Bronchial epithelial cell (primary cell): ENCODE measurements around the gene HACE1. TPM values are rescaled to one million over a fixed set of nuclear protein-coding genes. Genes with fewer than 3 reads are reported as not detected.

ENCODE experiments used
- DNase-seq: peaks from one replicate; pipeline ENCODE4 v3.0.0-alpha.2; 2010; ENCODE audit warnings: low read depth
- FAIRE-seq: peaks from 2 replicates; lab custom pipeline; 2011; peaks lifted over from hg19 to GRCh38; lab: Jason Lieb, UNC
- H3K27me3 ChIP-seq: 2 replicates; pipeline ENCODE4 v1.5.1; 2011; ENCODE audit warnings: low read length; ENCODE audit not compliant: control insufficient read depth, insufficient read depth
- H3K36me3 ChIP-seq: 2 replicates; pipeline ENCODE4 v1.5.1; 2011; ENCODE audit warnings: low read length; ENCODE audit not compliant: control insufficient read depth, insufficient read depth
- H3K4me3 ChIP-seq: 2 replicates; pipeline ENCODE4 v1.5.1; 2011; ENCODE audit warnings: mild to moderate bottlenecking, low read depth, low read length, control low read depth
- CTCF ChIP-seq: IDR thresholded peaks from 2 replicates; pipeline ENCODE4 v1.5.1; 2011; ENCODE audit warnings: mild to moderate bottlenecking, moderate library complexity, low read length, control low read depth, inconsistent platforms; ENCODE audit not compliant: insufficient read depth, severe bottlenecking
- total RNA-seq: library from RNA; depleted of rRNA; stranded (reverse); fragments of >200 nt; gene quantifications from 2 replicates; pipeline ENCODE4 v1.2.1, GENCODE V29; 2014

Gene HACE1
- total RNA-seq, 1 donor from 2014 or later: 14.2 TPM

- TF ChIP-seq CTCF: no peak
- Histone ChIP-seq H3K36me3 (no peaks in the 10 kb centered on the region), H3K27me3 (no peaks in the 10 kb centered on the region), H3K4me3 (no peak overlapping the region)
- DNase-seq (no peak), FAIRE-seq (no peak)
These were observed 160.0 kb downstream of the HACE1 start for GRCh38 chr6:104699593-104700329.

DNA sequence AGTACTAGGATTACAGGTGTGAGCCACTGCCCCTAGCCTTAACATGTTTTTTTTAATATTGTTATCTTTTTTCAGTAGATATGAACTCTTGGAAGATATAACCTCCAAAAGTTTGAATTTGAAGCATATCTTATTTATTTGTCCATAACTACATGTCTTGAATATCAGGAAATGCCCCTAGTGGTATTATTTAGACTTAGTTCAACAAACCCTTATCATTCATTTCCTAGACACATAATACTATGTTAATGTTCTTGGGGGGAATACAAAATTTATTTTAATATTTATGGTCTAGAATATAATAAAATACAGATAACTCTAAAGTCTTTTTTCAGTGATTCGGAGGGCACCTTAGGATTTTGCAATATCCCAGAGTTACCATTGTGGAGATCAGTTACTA is 160.7 kb downstream of the HACE1 start:
- no peak for TF ChIP-seq CTCF
- no peaks in the 10 kb centered on the region for H3K27me3 ChIP-seq
- H3K36me3 ChIP-seq: no peaks in the 10 kb centered on the region
- FAIRE-seq (no peak), DNase-seq (no peak)
- H3K4me3 ChIP-seq: no peak overlapping the region

DNA sequence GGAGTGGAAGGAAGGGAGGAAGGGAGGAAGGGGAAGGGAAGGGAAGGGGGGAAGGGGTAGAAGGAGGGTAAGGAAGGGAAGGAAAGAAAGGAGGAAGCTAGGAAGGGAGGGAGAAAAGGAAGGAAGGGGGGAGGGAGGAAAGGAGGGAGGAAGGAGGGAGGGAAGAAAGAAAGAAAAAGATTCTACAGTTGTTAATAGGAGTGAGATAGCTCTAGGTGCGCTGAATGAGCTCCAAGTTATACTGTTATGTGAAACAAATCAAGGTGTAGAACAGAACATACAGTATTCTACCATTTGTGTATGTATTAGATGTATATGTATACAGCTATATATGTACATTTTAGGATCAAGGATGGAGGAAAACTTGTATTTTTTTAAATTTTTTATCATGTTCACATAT is 167.7 kb downstream of the HACE1 start:
- no peaks in the 10 kb centered on the region for H3K27me3 ChIP-seq
- no peak for FAIRE-seq

DNA sequence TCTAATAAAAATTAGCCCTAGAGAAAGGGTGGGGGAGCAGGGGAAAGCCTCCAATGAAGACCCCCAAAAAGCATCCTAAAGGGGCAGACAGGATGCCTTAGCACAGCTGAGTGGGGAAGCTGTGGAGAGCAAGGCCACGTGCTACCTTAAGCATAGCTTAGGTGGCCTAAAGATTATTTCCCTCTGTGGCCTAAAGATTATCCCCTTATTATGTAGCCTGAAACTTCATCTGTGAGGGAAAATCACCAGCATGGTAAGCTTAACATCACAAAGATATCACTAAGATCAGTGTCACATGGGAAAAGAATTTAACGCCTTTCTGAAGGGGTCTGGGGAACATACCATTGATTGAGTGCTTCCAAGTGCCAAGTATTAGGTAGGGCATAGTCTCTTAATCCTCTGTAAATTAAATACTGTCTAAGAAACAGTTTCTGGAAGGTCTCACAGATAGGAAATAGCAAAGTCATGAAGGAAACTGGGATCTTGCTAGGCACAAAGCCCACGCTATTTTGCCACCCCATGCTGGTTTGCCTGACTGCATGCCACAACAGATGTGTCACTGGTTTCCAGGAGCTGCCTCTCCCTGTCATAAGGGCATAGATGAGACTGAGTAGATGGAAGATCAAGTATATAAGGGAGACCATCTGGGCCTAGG is 170.0 kb downstream of the HACE1 start:
- no peak for TF ChIP-seq CTCF
- FAIRE-seq: no peak

More for the DNA sequence above, 167.7 kb downstream of the HACE1 start:
- no peak for TF ChIP-seq CTCF
- no peaks in the 10 kb centered on the region for H3K36me3 ChIP-seq
- DNase-seq: no peak
- H3K4me3 ChIP-seq: no peak overlapping the region

GRCh38 chr6:104688283-104688969 is 171.3 kb downstream of the HACE1 start:
- FAIRE-seq (no peak), DNase-seq (no peak)
- H3K27me3 ChIP-seq: no peaks in the 10 kb centered on the region
- TF ChIP-seq CTCF: no peak
- no peaks in the 10 kb centered on the region for H3K36me3 ChIP-seq
- H3K4me3 ChIP-seq: no peak overlapping the region

More for the DNA sequence above, 170.0 kb downstream of the HACE1 start:
- H3K4me3 ChIP-seq: no peak overlapping the region
- DNase-seq: peak; percentile 71
- no peaks in the 10 kb centered on the region for H3K36me3 ChIP-seq
- no peaks in the 10 kb centered on the region for H3K27me3 ChIP-seq
